ENCODE data around the gene HAL. TPM values are rescaled to one million over a fixed set of nuclear protein-coding genes. Genes with fewer than 3 reads are reported as not detected.
A peak's percentile ranks its signal among the peaks of the same experiment; 100 is the strongest.

HAL gene
- total and polyA plus RNA-seq, 2 of the 13 experiments (the other 11 are each of a cell fraction or from before 2014, with no cell fraction given): 0.89 to 37.8 TPM

GRCh38 chr12:96035283-96036236 lies 39.4 kb upstream of the HAL start, which contains the start of gene LTA4H (continued):
- TF ChIP-seq IRF1 (CRISPR knock-in tag; IDR thresholded peaks at IDR 0.05; ENCODE audit: low read depth): no peak
- TF ChIP-seq POGZ (CRISPR knock-in tag; IDR thresholded peaks at IDR 0.05): peak; percentile 63; the same call in 1 of the 2 replicates
- TF ChIP-seq ZNF687 (CRISPR knock-in tag; IDR thresholded peaks at IDR 0.05): peak; percentile 89
- peak; percentile 57; the same call in 1 of the 2 replicates for TF ChIP-seq NFIC (IDR thresholded peaks at IDR 0.05; ENCODE audit: low read length)
- TF ChIP-seq ATM (IDR thresholded peaks at IDR 0.05; ENCODE audit: borderline replicate concordance): no peak
- no peak for TF ChIP-seq RFX5 (IDR thresholded peaks at IDR 0.05; ENCODE audit: low read depth, low read length)
- TF ChIP-seq ZNF598 (CRISPR knock-in tag; IDR thresholded peaks at IDR 0.05; ENCODE audit: borderline replicate concordance): no peak
- no peak for TF ChIP-seq PHB2 (IDR thresholded peaks at IDR 0.05; ENCODE audit: partially characterized antibody)
- peak; percentile 20; the same call in 1 of the 2 replicates for TF ChIP-seq NFYC (CRISPR knock-in tag; IDR thresholded peaks at IDR 0.05)
- no peak for TF ChIP-seq NONO (IDR thresholded peaks at IDR 0.05)
- TF ChIP-seq NONO (CRISPR knock-in tag; conservative IDR thresholded peaks at IDR 0.05): peak; percentile 85; the same call in 1 of the 2 replicates
- no peak for TF ChIP-seq TBX3 (IDR thresholded peaks at IDR 0.05; ENCODE audit: borderline replicate concordance)
- TF ChIP-seq TRIM24 (CRISPR knock-in tag; IDR thresholded peaks at IDR 0.05): no peak
- no peak for TF ChIP-seq MYNN (CRISPR knock-in tag; IDR thresholded peaks at IDR 0.05; ENCODE audit: low read depth)
- TF ChIP-seq EHMT2 (IDR thresholded peaks at IDR 0.05; ENCODE audit: borderline replicate concordance, low read depth, low read length): no peak
- peak; percentile 70 for TF ChIP-seq ATF1 (CRISPR knock-in tag; IDR thresholded peaks at IDR 0.05)
- peak; percentile 39; the same call in 1 of the 2 replicates for TF ChIP-seq ZKSCAN8 (CRISPR knock-in tag; IDR thresholded peaks at IDR 0.05; ENCODE audit: borderline replicate concordance)
- TF ChIP-seq ZNF12 (CRISPR knock-in tag; IDR thresholded peaks at IDR 0.05): no peak; the same call in 1 of the 2 replicates
- TF ChIP-seq KDM5B (CRISPR knock-in tag; IDR thresholded peaks at IDR 0.05; ENCODE audit: borderline replicate concordance): peak; percentile 57; the same call in 1 of the 2 replicates
- TF ChIP-seq PRMT3 (CRISPR knock-in tag; IDR thresholded peaks at IDR 0.05; ENCODE audit: borderline replicate concordance, low read depth): no peak
- no peak for TF ChIP-seq ZNF10 (CRISPR knock-in tag; IDR thresholded peaks at IDR 0.05; ENCODE audit: borderline replicate concordance, low read depth)
- no peak for TF ChIP-seq ZNF296 (CRISPR knock-in tag; conservative IDR thresholded peaks at IDR 0.05)
- TF ChIP-seq KAT8 (CRISPR knock-in tag; IDR thresholded peaks at IDR 0.05): 0 out of 2 replicates have a peak, but pooled peaks have one; percentile 32
- TF ChIP-seq ZNF780A (CRISPR knock-in tag; IDR thresholded peaks at IDR 0.05): peak; percentile 79; the same call in 1 of the 2 replicates
- TF ChIP-seq BRD4 (CRISPR knock-in tag; IDR thresholded peaks at IDR 0.05): peak; percentile 70
